HepG2 (cell line): ENCODE measurements around the gene DMXL1. TPM values are rescaled to one million over a fixed set of nuclear protein-coding genes. Genes with fewer than 3 reads are reported as not detected.

ENCODE experiments used
- ATAC-seq: fragments of 200-7000 bp; cut with Tn5 transposase; 3 replicates; pipeline ENCODE4 v1.9.1; 2020; ENCODE audit warnings: mild to moderate bottlenecking, moderate library complexity
- BruUV-seq: library from RNA; stranded (reverse); fragments of 400-500 nt; replicated peaks from 2 replicates; lab custom pipeline; 2021; lab: Mats Ljungman, UMichigan
- CTCF ChIA-PET: fragments of 300-600 bp; formaldehyde crosslinking; extraction: SDS; loops from one replicate; lab custom pipeline; 2021; ENCODE audit warnings: low total read pairs, inconsistent platforms, low intra/inter-chr PET ratio; lab: Yijun Ruan, JAX
- POLR2A ChIA-PET: fragments of 350-600 bp; sonication (Branson Sonifier 250); formaldehyde crosslinking; loops from one replicate; lab custom pipeline; 2020; ENCODE audit warnings: antibody characterized with exemption, inconsistent platforms; lab: Yijun Ruan, JAX
- DNase-seq: peaks from one replicate; pipeline ENCODE4 v3.0.0-alpha.2; 2015; ENCODE audit warnings: low spot score
- FAIRE-seq: peaks from 3 replicates; lab custom pipeline; 2011; peaks lifted over from hg19 to GRCh38; lab: Jason Lieb, UNC
- H2AFZ ChIP-seq: one replicate; pipeline ENCODE4 v1.6.1; 2011; ENCODE audit warnings: low read length, inconsistent platforms
- H3K27ac ChIP-seq: fragments of 300-600 bp; 3 replicates; pipeline ENCODE4 v1.8.0; 2011; ENCODE audit warnings: mixed run types, mild to moderate bottlenecking, mixed read lengths, low read length, inconsistent platforms; ENCODE audit not compliant: insufficient read depth; ENCODE audit errors: extremely low read length
- H3K27me3 ChIP-seq, 2 experiments: fragments of 200-600 bp in 1 of 2; 2 replicates in 1 of 2; 3 replicates in 1 of 2; pipeline versions ENCODE4 v1.6.0 to v1.8.0; 2011; ENCODE audit warnings: low read length in 2 of 2, mild to moderate bottlenecking in 2 of 2, moderate library complexity in 2 of 2, inconsistent platforms in 1 of 2; ENCODE audit not compliant: insufficient read depth in 2 of 2, control insufficient read depth in 1 of 2
- H3K36me3 ChIP-seq, 2 experiments: fragments of 200-600 bp in 1 of 2; replicated peaks in 1 of 2; 2 replicates in 1 of 2; 3 replicates in 1 of 2; pipeline versions ENCODE4 v1.5.1 to v1.8.0; 2011; ENCODE audit warnings: low read length in 2 of 2, inconsistent platforms in 1 of 2; ENCODE audit not compliant: insufficient read depth in 2 of 2, control insufficient read depth in 1 of 2
- H3K4me1 ChIP-seq: 2 replicates; pipeline ENCODE4 v1.5.1; 2012; ENCODE audit warnings: low read length, inconsistent platforms; ENCODE audit not compliant: insufficient read depth
- H3K4me2 ChIP-seq: 2 replicates; pipeline ENCODE4 v1.6.0; 2011; ENCODE audit warnings: low read depth, low read length, inconsistent platforms
- H3K4me3 ChIP-seq, 3 experiments: fragments of 200-600 bp in 1 of 3; sonication (generic), shearing (Covaris generic) in 1 of 3; replicated peaks in 1 of 3; 2 replicates each; pipeline ENCODE4 v1.5.1; 2011 to 2016; ENCODE audit warnings: low read length in 3 of 3, inconsistent platforms in 2 of 3, low read depth in 2 of 3, mild to moderate bottlenecking in 2 of 3, control low read depth in 1 of 3, mixed read lengths in 1 of 3; ENCODE audit not compliant: insufficient read depth in 1 of 3
- H3K79me2 ChIP-seq: one replicate; pipeline ENCODE4 v1.6.1; 2011; ENCODE audit warnings: low read length, inconsistent platforms; ENCODE audit not compliant: insufficient read depth
- H3K9ac ChIP-seq: 2 replicates; pipeline ENCODE4 v1.6.0; 2011; ENCODE audit warnings: mild to moderate bottlenecking, low read depth, low read length, inconsistent platforms; ENCODE audit not compliant: insufficient read depth
- H3K9me3 ChIP-seq: 2 replicates; pipeline ENCODE4 v1.5.1; 2012; ENCODE audit warnings: mild to moderate bottlenecking, low read length
- H4K20me1 ChIP-seq: 2 replicates; pipeline ENCODE4 v1.6.0; 2011; ENCODE audit warnings: inconsistent platforms, mild to moderate bottlenecking, low read length, moderate library complexity; ENCODE audit not compliant: insufficient read depth
- CREBL2 ChIP-seq: sonication (generic); formaldehyde crosslinking; IDR thresholded peaks from 2 replicates; pipeline ENCODE4 v1.8.1; 2023; ENCODE audit warnings: missing genetic modification reagents, mild to moderate bottlenecking, borderline replicate concordance
- DMAP1 ChIP-seq: IDR thresholded peaks from 2 replicates; pipeline ENCODE4 v1.6.1; 2016
- GZF1 ChIP-seq: sonication (generic); formaldehyde crosslinking; IDR thresholded peaks from 2 replicates; pipeline ENCODE4 v1.5.1; 2020; ENCODE audit warnings: mild to moderate bottlenecking, missing genetic modification reagents
- KLF9 ChIP-seq: IDR thresholded peaks from 2 replicates; pipeline ENCODE4 v1.6.1; 2016; ENCODE audit warnings: low read depth
- REL ChIP-seq: sonication (generic); formaldehyde crosslinking; conservative IDR thresholded peaks from 2 replicates; pipeline ENCODE4 v1.8.0; 2022; ENCODE audit warnings: mild to moderate bottlenecking, missing genetic modification reagents, moderate library complexity
- SALL1 ChIP-seq: sonication (generic); formaldehyde crosslinking; IDR thresholded peaks from 2 replicates; pipeline ENCODE4 v1.8.0; 2022; ENCODE audit warnings: mild to moderate bottlenecking, missing genetic modification reagents
- SMARCC2 ChIP-seq: fragments of 450-650 bp; IDR thresholded peaks from 2 replicates; pipeline ENCODE4 v1.6.1; 2017; ENCODE audit warnings: antibody characterized with exemption, mild to moderate bottlenecking
- SNAI1 ChIP-seq: sonication (generic); formaldehyde crosslinking; IDR thresholded peaks from 2 replicates; pipeline ENCODE4 v1.5.0; 2020; ENCODE audit warnings: mild to moderate bottlenecking, missing genetic modification reagents, borderline replicate concordance
- ZMYM4 ChIP-seq: sonication (generic); formaldehyde crosslinking; IDR thresholded peaks from 2 replicates; pipeline ENCODE4 v1.8.1; 2023; ENCODE audit warnings: mild to moderate bottlenecking, missing genetic modification reagents
- ZNF333 ChIP-seq: sonication (generic); formaldehyde crosslinking; IDR thresholded peaks from 2 replicates; pipeline ENCODE4 v1.4.0; 2020; ENCODE audit warnings: mild to moderate bottlenecking, missing genetic modification reagents, borderline replicate concordance
- ZNF577 ChIP-seq: sonication (generic); formaldehyde crosslinking; IDR thresholded peaks from 2 replicates; pipeline ENCODE4 v1.4.0; 2020; ENCODE audit warnings: mild to moderate bottlenecking, low read depth, missing genetic modification reagents, borderline replicate concordance
- WGBS: methylation state at CpG from one replicate; pipeline ENCODE4 v1.1.6; 2017; ENCODE audit warnings: low lambda C conversion rate; 5-methylcytosine and 5-hydroxymethylcytosine counted together
- in situ Hi-C: cut with HindIII; loops from 2 replicates; pipeline ENCODE4 v1.10.0; 2017; ENCODE audit warnings: low pct_unique_long_range_greater_than_20kb; ENCODE audit not compliant: extremely low pct_ligation_motif_present
- intact Hi-C: fragments of 100-400 bp; cut with micrococcal nuclease; formaldehyde crosslinking; loops from one replicate; pipeline ENCODE4 v1.10.0; 2022; ENCODE audit not compliant: unreplicated experiment
- polyA plus RNA-seq, 8 experiments: library from polyadenylated mRNA; depleted of rRNA in 3 of 8; stranded (reverse) in 7 of 8; unstranded in 1 of 8; fragments of >200 nt; fragmentation: Illumina TruSeq in 4 of 8; extraction: Trizol in 4 of 8; gene quantifications; 2 replicates each; pipeline versions ENCODE4 v1.2.1 to v1.2.3, GENCODE V29; 2011 to 2016; ENCODE audit warnings: low read depth in 4 of 8, missing spikeins in 1 of 8, mixed read lengths in 1 of 8; ENCODE audit not compliant: insufficient read depth in 1 of 8
- total RNA-seq, 5 experiments: library from RNA; depleted of rRNA; stranded (reverse); fragments of >200 nt; fragmentation: Illumina TruSeq; extraction: Trizol; gene quantifications; 2 replicates each; pipeline ENCODE4 v1.2.3, GENCODE V29; 2016; ENCODE audit warnings: low read depth in 1 of 5
- TF ChIP-seq, protein P1 (sequence below): IDR thresholded peaks from 2 replicates; pipeline ENCODE4 v1.6.1; 2016; ENCODE audit warnings: missing biosample characterization, missing genetic modification reagents, low read depth

Gene DMXL1
- total and polyA plus RNA-seq, 2 of the 13 experiments (the other 11 are each of a cell fraction or from before 2014, with no cell fraction given): 6.9 to 18.6 TPM

DNA sequence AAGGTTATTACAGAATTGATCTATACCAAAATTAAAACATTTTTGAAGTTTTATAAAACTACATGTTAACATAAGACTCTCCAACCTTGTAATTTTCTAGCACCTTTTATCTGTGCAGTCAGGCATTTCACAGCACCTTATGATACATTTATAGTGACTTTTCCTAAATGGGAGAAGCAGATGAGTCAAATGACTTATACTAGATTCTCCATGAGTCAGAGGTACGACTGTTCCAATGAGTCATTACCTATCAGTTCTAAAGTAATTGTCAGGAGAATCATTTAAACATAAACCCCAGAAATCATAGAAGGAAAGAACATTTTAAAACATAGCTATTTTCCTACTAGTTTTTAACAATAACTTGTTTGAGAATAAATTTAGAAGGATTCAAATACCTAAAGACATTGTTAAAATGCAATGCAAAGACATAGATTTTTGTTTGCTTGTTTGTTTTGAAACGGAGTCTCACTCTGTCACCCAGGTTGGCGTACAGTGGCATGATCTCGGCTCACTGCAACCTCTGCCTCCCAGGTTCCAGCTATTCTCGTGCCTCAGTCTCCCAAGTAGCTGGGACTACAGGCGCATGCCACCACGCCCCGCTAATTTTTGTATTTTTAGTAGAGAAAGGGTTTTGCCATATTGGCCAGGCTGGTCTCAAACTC lies 34.7 kb upstream of the DMXL1 start (continued):
- TF ChIP-seq REL (CRISPR knock-in tag) (no peak), DMAP1 (CRISPR knock-in tag) (no peak), SNAI1 (CRISPR knock-in tag) (no peak)

DNA sequence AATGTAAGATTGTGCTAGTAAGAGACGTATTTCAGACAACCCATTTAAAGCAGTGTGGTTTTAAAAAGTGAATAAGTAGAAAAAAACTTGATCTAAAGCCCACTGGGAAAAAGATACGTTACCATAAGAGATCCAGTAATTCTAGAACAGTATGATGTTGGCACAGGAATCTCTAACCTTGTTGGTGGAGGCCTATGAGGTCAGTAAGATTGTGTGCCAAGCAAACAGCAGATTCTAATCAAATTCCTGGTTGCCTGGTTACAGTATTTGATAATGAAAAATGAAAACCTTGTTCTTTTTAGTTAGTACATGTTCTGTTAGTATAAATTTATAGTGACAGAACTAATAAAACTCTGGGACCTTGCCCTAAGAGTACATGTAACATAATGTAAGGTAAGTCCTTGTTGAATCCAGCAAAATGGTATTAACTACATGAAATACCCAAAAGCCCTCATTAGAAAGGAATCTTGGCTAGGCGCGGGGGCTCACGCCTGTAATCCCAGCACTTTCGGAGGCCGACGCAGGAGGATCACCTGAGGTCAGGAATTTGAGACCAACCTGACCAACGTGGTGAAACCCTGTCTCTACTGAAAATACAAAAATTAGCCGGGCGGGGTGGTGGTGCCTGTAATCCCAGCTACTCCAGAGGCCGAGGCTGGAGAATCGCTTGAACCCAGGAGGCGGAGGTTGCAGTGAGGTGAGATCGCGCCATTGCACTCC lies 33.2 kb upstream of the DMXL1 start:
- no peaks in the 10 kb centered on the region for H3K4me1 ChIP-seq
- 81% methylated on average over 16 of the region's 16 CpGs for WGBS
- intact Hi-C loops (no loop called here), in situ Hi-C loops (no loop called here)
- no peaks in the 10 kb centered on the region for H3K9me3 ChIP-seq
- POLR2A ChIA-PET: no interaction called here
- no peak overlapping the region for H3K4me2 ChIP-seq
- TF ChIP-seq SALL1 (CRISPR knock-in tag) (no peak), CREBL2 (CRISPR knock-in tag) (no peak), KLF9 (CRISPR knock-in tag) (no peak), ZNF577 (CRISPR knock-in tag) (no peak), ZMYM4 (CRISPR knock-in tag) (no peak), SMARCC2 (no peak), ZNF333 (CRISPR knock-in tag) (no peak), GZF1 (CRISPR knock-in tag) (no peak)
- TF ChIP-seq, protein P1, sequence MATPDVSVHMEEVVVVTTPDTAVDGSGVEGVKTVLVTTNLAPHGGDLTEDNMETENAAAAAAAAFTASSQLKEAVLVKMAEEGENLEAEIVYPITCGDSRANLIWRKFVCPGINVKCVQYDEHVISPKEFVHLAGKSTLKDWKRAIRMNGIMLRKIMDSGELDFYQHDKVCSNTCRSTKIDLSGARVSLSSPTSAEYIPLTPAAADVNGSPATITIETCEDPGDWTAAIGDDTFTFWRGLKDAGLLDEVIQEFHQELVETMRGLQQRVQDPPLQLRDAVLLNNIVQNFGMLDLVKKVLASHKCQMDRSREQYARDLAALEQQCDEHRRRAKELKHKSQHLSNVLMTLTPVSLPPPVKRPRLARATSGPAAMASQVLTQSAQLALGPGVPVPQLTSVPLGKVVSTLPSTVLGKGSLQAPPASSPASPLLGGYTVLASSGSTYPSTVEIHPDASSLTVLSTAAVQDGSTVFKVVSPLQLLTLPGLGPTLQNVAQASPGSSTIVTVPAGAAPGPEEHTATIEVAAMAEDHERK: no peak
- DNase-seq (no peak), ATAC-seq (no peak), FAIRE-seq (no peak)
- H3K79me2 ChIP-seq: no peaks in the 10 kb centered on the region
- H3K27ac ChIP-seq: no peak overlapping the region
- H4K20me1 ChIP-seq: no peaks in the 10 kb centered on the region
- H2AFZ ChIP-seq: no peak overlapping the region
- no peak overlapping the region for H3K4me3 ChIP-seq
- no peaks in the 10 kb centered on the region for H3K27me3 ChIP-seq
- no peaks in the 10 kb centered on the region for H3K36me3 ChIP-seq
- H3K9ac ChIP-seq: no peak overlapping the region
- CTCF ChIA-PET: no interaction called here
- no TSS peak for BruUV-seq
